Measurements from ENCODE around the gene TPST2.
"Not testable (repeated sequence)": the region's sequence is repeated elsewhere in the genome, so short reads cannot be mapped to it uniquely, and the experiment has no call there.

Gene TPST2

GRCh38 chr22:26589845-26590736 is at the start of gene TPST2:
TPST2 (minus strand) TSS chr22:26590132; CDS start chr22:26541630, 48,502 bp downstream.
- DNase-seq: no peak

- no peak for DNase-seq
These were observed 46.4 kb upstream of the TPST2 start for GRCh38 chr22:26636296-26636695.

GRCh38 chr22:26635117-26635516 is 45.2 kb upstream of the TPST2 start:
- no peak for DNase-seq

- DNase-seq: no peak
These were observed 44.3 kb upstream of the TPST2 start for GRCh38 chr22:26634189-26634588.

GRCh38 chr22:26632422-26633155 is 42.7 kb upstream of the TPST2 start:
- DNase-seq: no peak

- no peak for DNase-seq
These were observed 41.4 kb upstream of the TPST2 start for GRCh38 chr22:26631282-26631681.

- DNase-seq: no peak
These were observed 40.2 kb upstream of the TPST2 start for GRCh38 chr22:26629988-26630761.

- DNase-seq: no peak
These were observed 34.9 kb upstream of the TPST2 start for GRCh38 chr22:26624803-26625202.

- DNase-seq: no peak
These were observed 34.1 kb upstream of the TPST2 start for GRCh38 chr22:26623984-26624383.

GRCh38 chr22:26621663-26622062 is 31.7 kb upstream of the TPST2 start, which contains the start of gene CRYBA4:
CRYBA4 (plus strand) TSS chr22:26621963; CDS start chr22:26622597, 634 bp downstream.
- no peak for DNase-seq

GRCh38 chr22:26620197-26620596 is 30.3 kb upstream of the TPST2 start:
- no peak for DNase-seq

GRCh38 chr22:26619510-26619909 is 29.6 kb upstream of the TPST2 start:
- DNase-seq: no peak

GRCh38 chr22:26618455-26618854 is 28.5 kb upstream of the TPST2 start:
- DNase-seq: no peak

- DNase-seq: no peak
These were observed 27.6 kb upstream of the TPST2 start, which contains the start of gene CRYBB1 for GRCh38 chr22:26617271-26618199. CRYBB1 (minus strand) TSS chr22:26618027; CDS start chr22:26616319, 1,708 bp downstream.

- DNase-seq: no peak
These were observed 26.7 kb upstream of the TPST2 start for GRCh38 chr22:26616650-26617049.

GRCh38 chr22:26615830-26616435 is 26.0 kb upstream of the TPST2 start:
- DNase-seq: no peak

GRCh38 chr22:26615149-26615548 is 25.2 kb upstream of the TPST2 start:
- DNase-seq: no peak

- no peak for DNase-seq
These were observed 24.4 kb upstream of the TPST2 start for GRCh38 chr22:26614322-26614721.

GRCh38 chr22:26613753-26614152 is 23.8 kb upstream of the TPST2 start:
- not testable (repeated sequence) for DNase-seq

GRCh38 chr22:26612652-26613051 is 22.7 kb upstream of the TPST2 start:
- DNase-seq: no peak

- DNase-seq: no peak
These were observed 21.1 kb upstream of the TPST2 start for GRCh38 chr22:26610996-26611395.

Measured in SHP77 treated with DMSO at 0.1 percent for 48 hours (cell line).